Esophagus squamous epithelium (tissue), 4 donors: ENCODE results near the gene GPSM3.

Experiments
- CTCF ChIP-seq, 6 experiments: fragments of 450-650 bp in 4 of 6; fragments of 200-600 bp in 2 of 6; sonication (generic) in 2 of 6; IDR thresholded peaks; one replicate each; pipeline ENCODE4 v1.5.1; 2016 to 2019; ENCODE audit warnings: antibody characterized with exemption in 6 of 6, mild to moderate bottlenecking in 4 of 6, moderate library complexity in 4 of 6
- POLR2A ChIP-seq, 4 donors: fragments of 450-650 bp; IDR thresholded peaks; one replicate each; pipeline ENCODE4 v1.6.1; 2017; ENCODE audit warnings: antibody characterized with exemption in 4 of 4, mild to moderate bottlenecking in 4 of 4, moderate library complexity in 3 of 4

GRCh38 chr6:32171234-32171633 is 21.2 kb downstream of the GPSM3 start:
- no peak for TF ChIP-seq CTCF (IDR thresholded peaks at IDR 0.05)
- TF ChIP-seq POLR2A (IDR thresholded peaks at IDR 0.05) = no peak
